Caco-2 (cell line): ENCODE measurements around the gene BAHD1. TPM values are rescaled to one million over a fixed set of nuclear protein-coding genes. Genes with fewer than 3 reads are reported as not detected.

Source experiments
- BruUV-seq: library from RNA; stranded (reverse); fragments of 400-500 nt; replicated peaks from 2 replicates; lab custom pipeline; 2021; lab: Mats Ljungman, UMichigan
- CTCF ChIA-PET: fragments of 300-600 bp; sonication (Branson Sonifier 250); formaldehyde crosslinking; loops from one replicate; lab custom pipeline; 2022; ENCODE audit warnings: antibody characterized with exemption; lab: Charles Lee
- POLR2A ChIA-PET: fragments of 300-600 bp; sonication (Branson Sonifier 250); formaldehyde crosslinking; loops from one replicate; lab custom pipeline; 2022; ENCODE audit warnings: antibody characterized with exemption; lab: Charles Lee
- DNase-seq, 2 experiments: peaks; one replicate each; pipeline versions ENCODE4 v3.0.0 to v3.0.0-alpha.2; 2020 to 2022
- H3K27me3 ChIP-seq: replicated peaks from 2 replicates; pipeline ENCODE4 v1.6.0; 2011; ENCODE audit warnings: low read length; ENCODE audit not compliant: control insufficient read depth, insufficient read depth
- H3K36me3 ChIP-seq: 2 replicates; pipeline ENCODE4 v1.5.1; 2011; ENCODE audit warnings: low read length; ENCODE audit not compliant: control insufficient read depth, insufficient read depth
- H3K4me1 ChIP-seq: fragments of 250-450 bp; sonication (Bioruptor Pico); 2 replicates; pipeline ENCODE4 v1.5.1; 2020; ENCODE audit warnings: mild to moderate bottlenecking
- H3K4me3 ChIP-seq: 2 replicates; pipeline ENCODE4 v1.5.1; 2011; ENCODE audit warnings: low read depth, mild to moderate bottlenecking, control low read depth, low read length
- H3K9me3 ChIP-seq: fragments of 250-450 bp; sonication (Bioruptor Pico); 2 replicates; pipeline ENCODE4 v1.5.1; 2020; ENCODE audit warnings: mild to moderate bottlenecking, moderate library complexity
- H3K27ac Mint-ChIP-seq: one replicate; pipeline ENCODE4 v1.8.0; 2022; ENCODE audit warnings: mixed read lengths; ENCODE audit not compliant: unreplicated experiment
- H3K27me3 Mint-ChIP-seq: one replicate; pipeline ENCODE4 v1.8.0; 2022; ENCODE audit warnings: mixed read lengths; ENCODE audit not compliant: insufficient read depth, unreplicated experiment
- H3K36me3 Mint-ChIP-seq: one replicate; pipeline ENCODE4 v1.8.0; 2022; ENCODE audit warnings: mild to moderate bottlenecking, mixed read lengths; ENCODE audit not compliant: insufficient read depth, unreplicated experiment
- H3K4me1 Mint-ChIP-seq: one replicate; pipeline ENCODE4 v1.8.0; 2022; ENCODE audit warnings: low read depth, mixed read lengths; ENCODE audit not compliant: unreplicated experiment
- H3K4me3 Mint-ChIP-seq: one replicate; pipeline ENCODE4 v1.8.0; 2022; ENCODE audit warnings: mild to moderate bottlenecking, moderate library complexity, mixed read lengths; ENCODE audit not compliant: unreplicated experiment
- H3K9me3 Mint-ChIP-seq: one replicate; pipeline ENCODE4 v1.8.0; 2022; ENCODE audit warnings: mixed read lengths; ENCODE audit not compliant: unreplicated experiment
- intact Hi-C: fragments of 100-400 bp; cut with micrococcal nuclease; formaldehyde crosslinking; loops from one replicate; pipeline ENCODE4 v1.10.0; 2022; ENCODE audit not compliant: unreplicated experiment
- total RNA-seq: library from RNA; stranded (reverse); gene quantifications from 2 replicates; pipeline ENCODE4 v1.2.3, GENCODE V29; 2022
- TF ChIP-seq, protein P1 (sequence below), 2 experiments: fragments of 200-600 bp in 1 of 2; IDR thresholded peaks; 1 replicate in 1 of 2; 2 replicates in 1 of 2; pipeline versions ENCODE4 v1.5.1 to v1.8.0; 2011 to 2022; ENCODE audit warnings: antibody characterized with exemption in 1 of 2, control low read depth in 1 of 2, inconsistent platforms in 1 of 2, low read depth in 1 of 2, low read length in 1 of 2, mild to moderate bottlenecking in 1 of 2, moderate library complexity in 1 of 2; ENCODE audit not compliant: insufficient read depth in 1 of 2, severe bottlenecking in 1 of 2, unreplicated experiment in 1 of 2

The BAHD1 gene
- total RNA-seq, 1 experiment from 2014 or later = 28.1 TPM

DNA sequence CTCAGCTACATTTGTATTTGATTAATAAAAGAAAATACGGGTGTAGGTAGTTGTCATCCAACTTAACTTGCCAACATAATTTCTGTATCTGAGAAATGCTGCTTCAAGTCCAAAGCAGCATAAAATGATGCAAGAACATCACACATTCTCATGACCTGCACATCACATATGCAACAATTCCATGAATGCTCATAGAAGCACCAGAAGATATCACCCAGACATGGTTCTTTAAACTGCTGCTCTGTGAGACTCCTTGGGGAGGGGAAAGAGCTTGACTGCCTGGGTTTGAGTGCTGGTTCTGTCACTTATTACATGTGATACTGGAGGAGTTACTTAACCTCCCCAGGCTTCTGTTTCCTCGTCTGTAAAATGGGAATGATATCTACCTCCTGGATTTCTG is 69.4 kb downstream of the BAHD1 start:
- Mint-ChIP-seq H3K27me3 (peaks cover 7% of the 10 kb centered on the region), H3K36me3 (peaks cover 4% of the 10 kb centered on the region), H3K27ac (no peak overlapping the region), H3K4me3 (peak overlapping the region; percentile 29), H3K9me3 (no peaks in the 10 kb centered on the region), H3K4me1 (peaks cover 21% of the 10 kb centered on the region)
- no peak for DNase-seq
- ChIA-PET CTCF (no interaction called here), POLR2A (no interaction called here)
- Histone ChIP-seq H3K4me3 (no peak overlapping the region), H3K36me3 (no peaks in the 10 kb centered on the region), H3K27me3 (no peaks in the 10 kb centered on the region; the same call in 1 of the 2 replicates), H3K4me1 (0 out of 2 replicates have a peak, but pooled peaks cover 6% of the 10 kb centered on the region), H3K9me3 (no peaks in the 10 kb centered on the region)
- intact Hi-C loops = no loop called here
- no TSS peak for BruUV-seq
- TF ChIP-seq, protein P1, sequence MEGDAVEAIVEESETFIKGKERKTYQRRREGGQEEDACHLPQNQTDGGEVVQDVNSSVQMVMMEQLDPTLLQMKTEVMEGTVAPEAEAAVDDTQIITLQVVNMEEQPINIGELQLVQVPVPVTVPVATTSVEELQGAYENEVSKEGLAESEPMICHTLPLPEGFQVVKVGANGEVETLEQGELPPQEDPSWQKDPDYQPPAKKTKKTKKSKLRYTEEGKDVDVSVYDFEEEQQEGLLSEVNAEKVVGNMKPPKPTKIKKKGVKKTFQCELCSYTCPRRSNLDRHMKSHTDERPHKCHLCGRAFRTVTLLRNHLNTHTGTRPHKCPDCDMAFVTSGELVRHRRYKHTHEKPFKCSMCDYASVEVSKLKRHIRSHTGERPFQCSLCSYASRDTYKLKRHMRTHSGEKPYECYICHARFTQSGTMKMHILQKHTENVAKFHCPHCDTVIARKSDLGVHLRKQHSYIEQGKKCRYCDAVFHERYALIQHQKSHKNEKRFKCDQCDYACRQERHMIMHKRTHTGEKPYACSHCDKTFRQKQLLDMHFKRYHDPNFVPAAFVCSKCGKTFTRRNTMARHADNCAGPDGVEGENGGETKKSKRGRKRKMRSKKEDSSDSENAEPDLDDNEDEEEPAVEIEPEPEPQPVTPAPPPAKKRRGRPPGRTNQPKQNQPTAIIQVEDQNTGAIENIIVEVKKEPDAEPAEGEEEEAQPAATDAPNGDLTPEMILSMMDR (IDR thresholded peaks at IDR 0.05; ENCODE audit: insufficient read depth in 1 of 2, low read depth in 1 of 2, low read length in 1 of 2, severe bottlenecking in 1 of 2, unreplicated experiment in 1 of 2) = no peak

DNA sequence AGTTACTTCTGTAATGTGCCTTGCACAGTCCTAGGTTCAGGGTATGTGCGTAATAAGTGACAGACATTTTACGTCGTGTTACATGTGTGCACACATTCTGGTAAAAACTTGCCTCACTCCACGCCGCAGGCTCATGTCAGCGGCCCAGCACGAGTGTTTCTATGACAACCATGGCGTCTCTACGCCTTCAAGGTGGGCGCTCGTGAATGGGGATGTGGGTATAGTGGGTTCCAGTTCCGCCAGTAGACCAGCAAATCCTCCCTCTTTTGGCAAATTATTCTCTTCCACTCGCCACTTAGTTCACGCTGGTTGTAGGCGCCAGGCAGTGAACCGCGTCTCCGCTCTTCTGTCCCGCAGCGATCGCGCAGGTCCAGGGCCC is 70.3 kb downstream of the BAHD1 start:
- Histone ChIP-seq H3K4me3 (peak overlapping the region; percentile 47), H3K36me3 (no peaks in the 10 kb centered on the region), H3K9me3 (no peaks in the 10 kb centered on the region), H3K27me3 (no peaks in the 10 kb centered on the region; the same call in 1 of the 2 replicates), H3K4me1 (0 out of 2 replicates have a peak, but pooled peaks cover 6% of the 10 kb centered on the region)
- Mint-ChIP-seq H3K9me3 (no peaks in the 10 kb centered on the region), H3K4me3 (peak overlapping the region; percentile 71), H3K27me3 (peaks cover 7% of the 10 kb centered on the region), H3K27ac (no peak overlapping the region), H3K4me1 (peaks cover 21% of the 10 kb centered on the region), H3K36me3 (peaks cover 4% of the 10 kb centered on the region)
- POLR2A ChIA-PET = no interaction called here
- intact Hi-C loops = no loop called here
- CTCF ChIA-PET = no interaction called here
- BruUV-seq = no TSS peak
- DNase-seq = no peak
- TF ChIP-seq, protein P1 (IDR thresholded peaks at IDR 0.05; ENCODE audit: insufficient read depth in 1 of 2, low read depth in 1 of 2, low read length in 1 of 2, severe bottlenecking in 1 of 2, unreplicated experiment in 1 of 2) = no peak

GRCh38 chr15:40511472-40512133 is 70.8 kb downstream of the BAHD1 start:
- intact Hi-C loops = no loop called here
- Mint-ChIP-seq H3K9me3 (no peaks in the 10 kb centered on the region), H3K27ac (peak overlapping the region; percentile 8), H3K27me3 (peaks cover 7% of the 10 kb centered on the region), H3K4me1 (peaks cover 21% of the 10 kb centered on the region), H3K36me3 (peaks cover 4% of the 10 kb centered on the region), H3K4me3 (peak overlapping the region; percentile 71)
- no peaks in the 10 kb centered on the region for H3K36me3 ChIP-seq
- no peaks in the 10 kb centered on the region for H3K9me3 ChIP-seq
- peak overlapping the region; percentile 47 for H3K4me3 ChIP-seq
- H3K27me3 ChIP-seq = no peaks in the 10 kb centered on the region; the same call in 1 of the 2 replicates
- TF ChIP-seq, protein P1 (IDR thresholded peaks at IDR 0.05; ENCODE audit: insufficient read depth in 1 of 2, low read depth in 1 of 2, low read length in 1 of 2, severe bottlenecking in 1 of 2, unreplicated experiment in 1 of 2) = no peak
- no TSS peak for BruUV-seq
- peak; percentile 64 to 82 for DNase-seq
- H3K4me1 ChIP-seq = 0 out of 2 replicates have a peak, but pooled peaks cover 6% of the 10 kb centered on the region
- POLR2A ChIA-PET = no interaction called here
- CTCF ChIA-PET = no interaction called here
